PC-9 (cell line): ENCODE results near the gene FAM98A. TPM values are rescaled to one million over a fixed set of nuclear protein-coding genes. Genes with fewer than 3 reads are reported as not detected.

Experiments
- BruUV-seq: library from RNA; stranded (reverse); fragments of 400-500 nt; replicated peaks from 2 replicates; lab custom pipeline; 2021; lab: Mats Ljungman, UMichigan
- CTCF ChIA-PET: fragments of 300-600 bp; sonication (Branson Sonifier 250); formaldehyde crosslinking; loops from one replicate; lab custom pipeline; 2022; ENCODE audit warnings: antibody characterized with exemption; lab: Charles Lee
- POLR2A ChIA-PET: fragments of 300-600 bp; sonication (Branson Sonifier 250); formaldehyde crosslinking; loops from one replicate; lab custom pipeline; 2022; ENCODE audit warnings: antibody characterized with exemption; ENCODE audit not compliant: unreplicated experiment; lab: Charles Lee
- DNase-seq, 2 experiments: peaks; one replicate each; pipeline versions ENCODE4 v3.0.0 to v3.0.0-alpha.2; 2015 to 2022; ENCODE audit warnings: mixed read lengths in 1 of 2
- H2AFZ ChIP-seq: fragments of 200-600 bp; sonication (generic); 2 replicates; pipeline ENCODE4 v1.8.1; 2017; ENCODE audit warnings: antibody characterized with exemption
- H3F3A ChIP-seq: fragments of 200-600 bp; sonication (generic); 2 replicates; pipeline ENCODE4 v1.8.1; 2017; ENCODE audit warnings: antibody characterized with exemption, mild to moderate bottlenecking, low read depth; ENCODE audit not compliant: insufficient read depth
- H3K27ac ChIP-seq: fragments of 200-600 bp; sonication (generic); 2 replicates; pipeline ENCODE4 v1.6.1; 2016; ENCODE audit warnings: mixed run types
- H3K27me3 ChIP-seq: fragments of 200-600 bp; sonication (generic); 2 replicates; pipeline ENCODE4 v1.6.1; 2016; ENCODE audit warnings: low read depth, mixed run types; ENCODE audit not compliant: insufficient read depth
- H3K36me3 ChIP-seq: fragments of 200-600 bp; sonication (generic); 2 replicates; pipeline ENCODE4 v1.6.1; 2016; ENCODE audit warnings: low read depth, mixed run types
- H3K4me1 ChIP-seq: fragments of 200-600 bp; sonication (generic); replicated peaks from 2 replicates; pipeline ENCODE4 v1.6.1; 2016; ENCODE audit warnings: mixed run types; ENCODE audit not compliant: insufficient read depth
- H3K4me2 ChIP-seq: fragments of 200-600 bp; sonication (generic); 2 replicates; pipeline ENCODE4 v1.6.1; 2017; ENCODE audit warnings: mixed run types
- H3K4me3 ChIP-seq: fragments of 200-600 bp; sonication (generic); 2 replicates; pipeline ENCODE4 v1.6.1; 2016; ENCODE audit warnings: mixed run types
- H3K79me2 ChIP-seq: fragments of 200-600 bp; sonication (generic); 2 replicates; pipeline ENCODE4 v1.6.1; 2017; ENCODE audit warnings: low read depth, mixed run types
- H3K9me2 ChIP-seq: fragments of 200-600 bp; sonication (generic); 2 replicates; pipeline ENCODE4 v1.8.1; 2017; ENCODE audit warnings: mild to moderate bottlenecking; ENCODE audit not compliant: insufficient read depth
- H3K9me3 ChIP-seq: fragments of 200-600 bp; sonication (generic); 2 replicates; pipeline ENCODE4 v1.8.1; 2016; ENCODE audit warnings: low read depth; ENCODE audit not compliant: insufficient read depth
- H4K20me1 ChIP-seq: fragments of 200-600 bp; sonication (generic); 2 replicates; pipeline ENCODE4 v1.8.1; 2017; ENCODE audit not compliant: insufficient read depth
- EZH2 ChIP-seq: fragments of 200-600 bp; sonication (generic); IDR thresholded peaks from 2 replicates; pipeline ENCODE4 v1.8.0; 2017; ENCODE audit warnings: antibody characterized with exemption, low read depth
- intact Hi-C: fragments of 100-400 bp; cut with micrococcal nuclease; formaldehyde crosslinking; loops from one replicate; pipeline ENCODE4 v1.10.0; 2022; ENCODE audit not compliant: unreplicated experiment
- total RNA-seq: library from RNA; stranded (reverse); gene quantifications from 2 replicates; pipeline ENCODE4 v1.2.3, GENCODE V29; 2021
- TF ChIP-seq, protein P1 (sequence below): fragments of 200-600 bp; sonication (generic); conservative IDR thresholded peaks from 2 replicates; pipeline ENCODE4 v1.6.1; 2017; ENCODE audit warnings: mixed run types, antibody characterized with exemption, mild to moderate bottlenecking, moderate library complexity

FAM98A gene
- total RNA-seq, 1 experiment from 2014 or later = 33.7 TPM

DNA sequence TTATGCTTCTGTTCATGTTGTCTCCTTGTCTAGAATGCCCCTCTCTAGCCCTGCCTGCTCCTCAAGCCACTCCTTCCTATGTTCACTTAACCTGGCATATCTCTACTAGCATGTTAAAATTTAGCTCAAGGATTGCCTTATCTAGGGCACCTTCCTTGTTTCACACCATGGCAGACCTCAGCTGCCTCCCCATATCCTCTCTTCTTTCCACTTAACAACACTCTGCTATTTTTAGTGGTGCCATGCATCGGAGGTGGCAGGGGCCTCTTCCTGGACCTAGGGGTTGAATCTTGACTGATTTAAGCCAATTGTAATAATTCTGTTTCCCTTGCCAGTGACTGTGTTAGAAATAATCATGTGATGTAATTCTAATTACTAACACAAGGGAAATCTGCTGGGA lies 36.9 kb upstream of the FAM98A start:
- no peaks in the 10 kb centered on the region for H4K20me1 ChIP-seq
- ChIA-PET CTCF (no interaction called here), POLR2A (no interaction called here)
- TF ChIP-seq, protein P1, sequence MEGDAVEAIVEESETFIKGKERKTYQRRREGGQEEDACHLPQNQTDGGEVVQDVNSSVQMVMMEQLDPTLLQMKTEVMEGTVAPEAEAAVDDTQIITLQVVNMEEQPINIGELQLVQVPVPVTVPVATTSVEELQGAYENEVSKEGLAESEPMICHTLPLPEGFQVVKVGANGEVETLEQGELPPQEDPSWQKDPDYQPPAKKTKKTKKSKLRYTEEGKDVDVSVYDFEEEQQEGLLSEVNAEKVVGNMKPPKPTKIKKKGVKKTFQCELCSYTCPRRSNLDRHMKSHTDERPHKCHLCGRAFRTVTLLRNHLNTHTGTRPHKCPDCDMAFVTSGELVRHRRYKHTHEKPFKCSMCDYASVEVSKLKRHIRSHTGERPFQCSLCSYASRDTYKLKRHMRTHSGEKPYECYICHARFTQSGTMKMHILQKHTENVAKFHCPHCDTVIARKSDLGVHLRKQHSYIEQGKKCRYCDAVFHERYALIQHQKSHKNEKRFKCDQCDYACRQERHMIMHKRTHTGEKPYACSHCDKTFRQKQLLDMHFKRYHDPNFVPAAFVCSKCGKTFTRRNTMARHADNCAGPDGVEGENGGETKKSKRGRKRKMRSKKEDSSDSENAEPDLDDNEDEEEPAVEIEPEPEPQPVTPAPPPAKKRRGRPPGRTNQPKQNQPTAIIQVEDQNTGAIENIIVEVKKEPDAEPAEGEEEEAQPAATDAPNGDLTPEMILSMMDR = no peak
- no peak for TF ChIP-seq EZH2
- no peaks in the 10 kb centered on the region for H3K79me2 ChIP-seq
- H3K27me3 ChIP-seq = no peaks in the 10 kb centered on the region
- no peaks in the 10 kb centered on the region for H3F3A ChIP-seq
- no peaks in the 10 kb centered on the region for H3K9me2 ChIP-seq
- no peak overlapping the region for H2AFZ ChIP-seq
- no peak overlapping the region for H3K4me2 ChIP-seq
- H3K27ac ChIP-seq = no peak overlapping the region
- H3K36me3 ChIP-seq = no peaks in the 10 kb centered on the region
- no peaks in the 10 kb centered on the region for H3K4me1 ChIP-seq
- BruUV-seq = no TSS peak
- DNase-seq = no peak
- no peak overlapping the region for H3K4me3 ChIP-seq
- intact Hi-C loops = no loop called here
- H3K9me3 ChIP-seq = no peaks in the 10 kb centered on the region

DNA sequence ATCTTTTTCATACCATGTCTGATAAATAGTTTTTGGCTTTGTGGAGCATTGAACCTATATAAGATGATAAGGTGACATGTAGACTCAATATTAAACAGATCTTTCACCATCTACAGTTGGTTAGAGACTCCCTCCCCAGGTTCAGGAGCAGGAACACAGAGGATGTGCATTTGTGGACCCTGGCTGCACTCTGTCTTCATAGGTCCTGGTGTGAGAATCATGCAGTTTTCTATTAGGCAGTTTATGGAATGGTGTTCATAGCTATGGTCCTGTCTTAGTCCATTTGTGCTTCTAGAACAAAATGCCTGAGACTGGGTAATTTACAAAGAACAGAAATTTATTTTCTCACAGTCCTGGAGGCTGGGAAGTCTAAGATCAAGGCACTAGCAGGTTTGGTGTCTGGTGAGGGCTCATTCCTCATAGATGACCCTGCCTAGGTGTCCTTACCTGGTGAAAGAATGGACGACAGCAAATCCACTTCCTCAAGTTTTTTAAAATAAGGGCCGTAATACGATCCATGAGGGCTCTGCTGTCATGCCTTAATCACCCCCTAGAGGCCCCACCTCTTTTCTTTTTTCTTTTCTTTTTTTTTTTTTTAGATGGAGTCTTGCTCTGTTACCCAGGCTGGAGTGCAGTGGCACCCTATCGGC lies 35.3 kb upstream of the FAM98A start:
- no peak for TF ChIP-seq EZH2
- TF ChIP-seq, protein P1 = no peak
- H3K4me3 ChIP-seq = no peak overlapping the region
- DNase-seq = no peak
- BruUV-seq = no TSS peak
- H3K36me3 ChIP-seq = no peaks in the 10 kb centered on the region
- H3K27me3 ChIP-seq = no peaks in the 10 kb centered on the region
- H3K9me3 ChIP-seq = no peaks in the 10 kb centered on the region
- CTCF ChIA-PET = no interaction called here
- 0 out of 2 replicates have a peak overlapping the region, but pooled peaks have one; percentile 13 for H3K4me2 ChIP-seq
- no peak overlapping the region for H2AFZ ChIP-seq
- intact Hi-C loops = no loop called here
- POLR2A ChIA-PET = no interaction called here
- H3K9me2 ChIP-seq = no peaks in the 10 kb centered on the region
- H3K4me1 ChIP-seq = no peaks in the 10 kb centered on the region
- no peaks in the 10 kb centered on the region for H3F3A ChIP-seq
- H4K20me1 ChIP-seq = no peaks in the 10 kb centered on the region
- H3K79me2 ChIP-seq = no peaks in the 10 kb centered on the region
- H3K27ac ChIP-seq = no peak overlapping the region

DNA sequence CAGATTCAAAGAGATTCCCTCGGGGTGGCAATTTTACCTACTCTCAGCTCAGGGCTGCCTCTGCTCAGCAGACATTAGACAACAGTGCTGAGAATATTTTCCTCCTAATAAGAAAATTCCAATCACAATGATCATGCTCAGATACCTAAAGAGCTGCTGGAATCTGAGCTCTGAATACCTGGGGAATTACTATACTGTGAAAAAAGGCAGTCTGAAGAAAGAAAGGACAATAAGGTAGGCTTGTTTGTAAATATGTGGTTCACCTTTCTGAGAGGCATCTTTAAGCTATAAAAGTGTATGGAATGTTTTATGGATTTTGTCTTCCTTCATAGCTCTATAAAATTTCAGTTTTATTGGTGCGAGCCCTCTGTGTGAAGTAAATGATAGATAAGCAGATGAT lies 34.2 kb upstream of the FAM98A start:
- Histone ChIP-seq H3K9me2 (no peaks in the 10 kb centered on the region), H3K27me3 (no peaks in the 10 kb centered on the region), H3K27ac (no peak overlapping the region), H3K4me2 (no peak overlapping the region), H3K4me3 (no peak overlapping the region), H3F3A (no peaks in the 10 kb centered on the region), H3K9me3 (no peaks in the 10 kb centered on the region), H4K20me1 (no peaks in the 10 kb centered on the region), H3K79me2 (no peaks in the 10 kb centered on the region), H3K4me1 (no peaks in the 10 kb centered on the region), H2AFZ (no peak overlapping the region), H3K36me3 (no peaks in the 10 kb centered on the region)
- TF ChIP-seq EZH2 = no peak
- TF ChIP-seq, protein P1 = no peak
- intact Hi-C loops = no loop called here
- CTCF ChIA-PET = no interaction called here
- BruUV-seq = no TSS peak
- POLR2A ChIA-PET = no interaction called here
- DNase-seq = no peak
